ENCODE data around the gene SNX13. TPM values are rescaled to one million over a fixed set of nuclear protein-coding genes. Genes with fewer than 3 reads are reported as not detected.

SNX13 gene
- total and polyA plus RNA-seq, 2 donors (not counting 1 experiment from before 2014, with no cell fraction given), result 6.5 to 58.1 TPM

DNA sequence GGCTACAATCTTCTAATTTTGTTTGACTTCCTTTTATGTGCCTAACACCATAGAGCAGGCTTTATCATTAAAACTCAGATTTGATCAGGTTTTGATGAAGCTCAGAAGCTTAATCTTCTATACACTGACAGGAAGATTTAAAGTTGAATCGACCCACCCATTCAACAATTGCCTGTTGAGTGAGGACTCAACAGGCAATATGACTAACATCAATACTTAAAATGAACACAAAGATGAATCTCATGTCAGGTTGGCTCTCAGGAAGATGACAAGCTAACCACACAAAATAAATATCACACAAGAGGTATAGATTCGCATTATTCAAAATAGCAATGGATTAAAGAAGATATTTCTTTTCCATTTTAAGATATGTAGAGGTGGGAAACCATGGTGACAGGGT lies 36.7 kb upstream of the SNX13 start:
- DNase-seq (no peak), ATAC-seq (ENCODE audit: low read depth) (no peak)
- no peaks in the 10 kb centered on the region for H3K4me1 Mint-ChIP-seq
- TF ChIP-seq, protein P1, sequence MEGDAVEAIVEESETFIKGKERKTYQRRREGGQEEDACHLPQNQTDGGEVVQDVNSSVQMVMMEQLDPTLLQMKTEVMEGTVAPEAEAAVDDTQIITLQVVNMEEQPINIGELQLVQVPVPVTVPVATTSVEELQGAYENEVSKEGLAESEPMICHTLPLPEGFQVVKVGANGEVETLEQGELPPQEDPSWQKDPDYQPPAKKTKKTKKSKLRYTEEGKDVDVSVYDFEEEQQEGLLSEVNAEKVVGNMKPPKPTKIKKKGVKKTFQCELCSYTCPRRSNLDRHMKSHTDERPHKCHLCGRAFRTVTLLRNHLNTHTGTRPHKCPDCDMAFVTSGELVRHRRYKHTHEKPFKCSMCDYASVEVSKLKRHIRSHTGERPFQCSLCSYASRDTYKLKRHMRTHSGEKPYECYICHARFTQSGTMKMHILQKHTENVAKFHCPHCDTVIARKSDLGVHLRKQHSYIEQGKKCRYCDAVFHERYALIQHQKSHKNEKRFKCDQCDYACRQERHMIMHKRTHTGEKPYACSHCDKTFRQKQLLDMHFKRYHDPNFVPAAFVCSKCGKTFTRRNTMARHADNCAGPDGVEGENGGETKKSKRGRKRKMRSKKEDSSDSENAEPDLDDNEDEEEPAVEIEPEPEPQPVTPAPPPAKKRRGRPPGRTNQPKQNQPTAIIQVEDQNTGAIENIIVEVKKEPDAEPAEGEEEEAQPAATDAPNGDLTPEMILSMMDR (IDR thresholded peaks at IDR 0.05), result no peak
- TF ChIP-seq EZH2 (IDR thresholded peaks at IDR 0.05; ENCODE audit: borderline replicate concordance, insufficient read depth, low read depth, low read length, poor library complexity, severe bottlenecking), result no peak
- H3K27ac Mint-ChIP-seq, result no peak overlapping the region
- Histone ChIP-seq H3K4me2 (replicated peaks; ENCODE audit: low read depth, low read length, poor library complexity, severe bottlenecking) (no peak overlapping the region), H3K27ac (ENCODE audit: low read length in 2 of 2) (no peak overlapping the region), H3K79me2 (ENCODE audit: control insufficient read depth, insufficient read depth, low read length) (no peaks in the 10 kb centered on the region), H3K4me1 (ENCODE audit: control insufficient read depth in 2 of 2, insufficient read depth in 2 of 2, low read length in 2 of 2) (no peaks in the 10 kb centered on the region), H3K9me3 (ENCODE audit: control extremely low read depth in 1 of 3, control insufficient read depth in 2 of 3, insufficient read depth in 1 of 3, low read length in 2 of 3) (no peaks in the 10 kb centered on the region), H3K36me3 (replicated peaks in 1 of 2; ENCODE audit: control extremely low read depth in 1 of 2, control insufficient read depth in 1 of 2, extremely low read depth in 1 of 2, insufficient read depth in 2 of 2, low read length in 1 of 2) (no peaks in the 10 kb centered on the region), H4K20me1 (ENCODE audit: control insufficient read depth, insufficient read depth, low read length, poor library complexity, severe bottlenecking) (no peaks in the 10 kb centered on the region), H3K4me3 (ENCODE audit: control extremely low read depth in 1 of 5, extremely low read depth in 1 of 5, insufficient read depth in 1 of 5, low read depth in 2 of 5, low read length in 4 of 5) (no peak overlapping the region), H3K9ac (ENCODE audit: low read length) (no peak overlapping the region), H2AFZ (ENCODE audit: insufficient read depth, low read depth, low read length, poor library complexity, severe bottlenecking) (no peak overlapping the region), H3K27me3 (replicated peaks in 1 of 4; ENCODE audit: control extremely low read depth in 1 of 4, control insufficient read depth in 3 of 4, insufficient read depth in 4 of 4, low read length in 3 of 4) (no peaks in the 10 kb centered on the region)
- intact Hi-C loops (cut with micrococcal nuclease), result no loop called here
- no peak overlapping the region for H3K4me3 Mint-ChIP-seq
- WGBS (ENCODE audit: insufficient coverage), result no CpG with 5 or more reads among the region's 2 CpGs
- H3K9me3 Mint-ChIP-seq (ENCODE audit: insufficient read depth), result no peaks in the 10 kb centered on the region
- peaks cover 10% of the 10 kb centered on the region for H3K27me3 Mint-ChIP-seq
- CTCF ChIA-PET, result no interaction called here
- POLR2A ChIA-PET, result no interaction called here

DNA sequence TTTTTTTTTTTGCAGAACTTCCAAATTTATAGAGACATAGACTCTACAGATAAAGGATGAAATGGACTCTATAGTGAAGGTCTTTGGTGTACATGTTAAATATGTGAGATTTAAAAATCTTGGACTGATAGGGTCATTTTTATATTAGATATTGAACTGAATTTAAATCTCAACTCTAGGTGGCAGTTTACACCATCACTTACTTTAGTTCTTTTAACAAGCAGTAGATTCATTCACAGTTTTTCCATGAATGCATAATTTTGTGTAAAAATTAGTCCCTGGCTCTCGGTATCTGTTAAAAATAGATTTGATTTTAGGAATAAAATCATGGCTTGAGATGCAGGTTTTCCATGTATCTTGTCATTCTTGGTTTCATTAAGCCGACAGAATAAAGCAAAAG lies 31.1 kb upstream of the SNX13 start:
- H3K27ac ChIP-seq (ENCODE audit: low read length in 2 of 2), result no peak overlapping the region
- H3K36me3 ChIP-seq (replicated peaks in 1 of 2; ENCODE audit: control extremely low read depth in 1 of 2, control insufficient read depth in 1 of 2, extremely low read depth in 1 of 2, insufficient read depth in 2 of 2, low read length in 1 of 2), result no peaks in the 10 kb centered on the region
- peaks cover 11% of the 10 kb centered on the region for H3K27me3 Mint-ChIP-seq
- no peak overlapping the region for H2AFZ ChIP-seq (ENCODE audit: insufficient read depth, low read depth, low read length, poor library complexity, severe bottlenecking)
- DNase-seq, result no peak
- H3K9me3 Mint-ChIP-seq (ENCODE audit: insufficient read depth), result no peaks in the 10 kb centered on the region
- H3K4me2 ChIP-seq (replicated peaks; ENCODE audit: low read depth, low read length, poor library complexity, severe bottlenecking), result no peak overlapping the region
- no peak overlapping the region for H3K4me3 ChIP-seq (ENCODE audit: control extremely low read depth in 1 of 5, extremely low read depth in 1 of 5, insufficient read depth in 1 of 5, low read depth in 2 of 5, low read length in 4 of 5)
- H3K79me2 ChIP-seq (ENCODE audit: control insufficient read depth, insufficient read depth, low read length), result no peaks in the 10 kb centered on the region
- no peaks in the 10 kb centered on the region for H4K20me1 ChIP-seq (ENCODE audit: control insufficient read depth, insufficient read depth, low read length, poor library complexity, severe bottlenecking)
- no CpG with 5 or more reads among the region's 2 CpGs for WGBS (ENCODE audit: insufficient coverage)
- CTCF ChIA-PET, result no interaction called here
- ATAC-seq (ENCODE audit: low read depth), result no peak
- intact Hi-C loops (cut with micrococcal nuclease), result no loop called here
- POLR2A ChIA-PET, result no interaction called here
- no peaks in the 10 kb centered on the region for H3K4me1 Mint-ChIP-seq
- TF ChIP-seq, protein P1 (IDR thresholded peaks at IDR 0.05), result no peak
- TF ChIP-seq EZH2 (IDR thresholded peaks at IDR 0.05; ENCODE audit: borderline replicate concordance, insufficient read depth, low read depth, low read length, poor library complexity, severe bottlenecking), result no peak
- no peak overlapping the region for H3K27ac Mint-ChIP-seq
- no peak overlapping the region for H3K4me3 Mint-ChIP-seq
- peaks cover 0 to 4% (median 0%) of the 10 kb centered on the region in 4 experiments for H3K27me3 ChIP-seq (replicated peaks in 1 of 4; ENCODE audit: control extremely low read depth in 1 of 4, control insufficient read depth in 3 of 4, insufficient read depth in 4 of 4, low read length in 3 of 4)
- H3K9ac ChIP-seq (ENCODE audit: low read length), result no peak overlapping the region
- no peaks in the 10 kb centered on the region for H3K4me1 ChIP-seq (ENCODE audit: control insufficient read depth in 2 of 2, insufficient read depth in 2 of 2, low read length in 2 of 2)
- H3K9me3 ChIP-seq (ENCODE audit: control extremely low read depth in 1 of 3, control insufficient read depth in 2 of 3, insufficient read depth in 1 of 3, low read length in 2 of 3), result no peaks in the 10 kb centered on the region
